ENCODE data around the gene JAM3.

DNA sequence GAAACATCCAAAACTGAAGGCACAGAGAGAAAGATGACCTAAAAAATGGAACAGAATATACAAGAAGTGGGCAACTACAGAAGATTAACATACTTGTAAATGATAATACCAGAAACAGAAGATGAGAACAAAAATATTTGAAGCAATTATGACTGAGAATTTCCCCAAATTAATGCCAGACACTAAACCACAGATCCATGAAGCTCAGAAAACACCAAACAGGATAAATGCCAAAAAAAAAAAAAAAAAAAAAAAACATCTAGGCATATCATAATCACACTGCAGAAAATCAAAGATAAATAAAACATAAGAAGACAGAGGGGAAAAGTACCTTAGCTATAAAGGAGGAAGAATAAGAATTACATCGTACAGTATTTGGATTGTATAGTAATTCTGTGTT, 65.3 kb downstream of the JAM3 start:
- TF ChIP-seq CREB1 (CRISPR knock-in tag; IDR thresholded peaks at IDR 0.05) (no peak), SP1 (CRISPR knock-in tag; conservative IDR thresholded peaks at IDR 0.05) (no peak)
- TF ChIP-seq, protein P1, sequence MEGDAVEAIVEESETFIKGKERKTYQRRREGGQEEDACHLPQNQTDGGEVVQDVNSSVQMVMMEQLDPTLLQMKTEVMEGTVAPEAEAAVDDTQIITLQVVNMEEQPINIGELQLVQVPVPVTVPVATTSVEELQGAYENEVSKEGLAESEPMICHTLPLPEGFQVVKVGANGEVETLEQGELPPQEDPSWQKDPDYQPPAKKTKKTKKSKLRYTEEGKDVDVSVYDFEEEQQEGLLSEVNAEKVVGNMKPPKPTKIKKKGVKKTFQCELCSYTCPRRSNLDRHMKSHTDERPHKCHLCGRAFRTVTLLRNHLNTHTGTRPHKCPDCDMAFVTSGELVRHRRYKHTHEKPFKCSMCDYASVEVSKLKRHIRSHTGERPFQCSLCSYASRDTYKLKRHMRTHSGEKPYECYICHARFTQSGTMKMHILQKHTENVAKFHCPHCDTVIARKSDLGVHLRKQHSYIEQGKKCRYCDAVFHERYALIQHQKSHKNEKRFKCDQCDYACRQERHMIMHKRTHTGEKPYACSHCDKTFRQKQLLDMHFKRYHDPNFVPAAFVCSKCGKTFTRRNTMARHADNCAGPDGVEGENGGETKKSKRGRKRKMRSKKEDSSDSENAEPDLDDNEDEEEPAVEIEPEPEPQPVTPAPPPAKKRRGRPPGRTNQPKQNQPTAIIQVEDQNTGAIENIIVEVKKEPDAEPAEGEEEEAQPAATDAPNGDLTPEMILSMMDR (IDR thresholded peaks at IDR 0.05) = no peak

Data from WTC11 (cell line).